GM12878 (cell line): ENCODE results near the gene TXNDC16.

Experiments
- CREB1 ChIP-seq: IDR thresholded peaks from 2 replicates; pipeline ENCODE4 v1.6.1; 2012; ENCODE audit warnings: low read depth, mild to moderate bottlenecking, inconsistent platforms
- CREM ChIP-seq: IDR thresholded peaks from 2 replicates; pipeline ENCODE4 v1.6.1; 2014; ENCODE audit warnings: antibody characterized with exemption, low read depth
- HDGF ChIP-seq: fragments of 450-650 bp; IDR thresholded peaks from 2 replicates; pipeline ENCODE4 v1.6.1; 2016; ENCODE audit warnings: antibody characterized with exemption
- NBN ChIP-seq: fragments of 450-650 bp; IDR thresholded peaks from 2 replicates; pipeline ENCODE4 v1.6.1; 2016
- NRF1 ChIP-seq: conservative IDR thresholded peaks from 2 replicates; pipeline ENCODE4 v1.6.1; 2011; ENCODE audit warnings: mild to moderate bottlenecking, low read depth, low read length, improper control_type of control experiment
- POLR2AphosphoS5 ChIP-seq: IDR thresholded peaks from 2 replicates; pipeline ENCODE4 v1.6.1; 2011; ENCODE audit warnings: mild to moderate bottlenecking, low read length, inconsistent platforms
- RCOR1 ChIP-seq: conservative IDR thresholded peaks from 2 replicates; pipeline ENCODE4 v1.6.1; 2012; ENCODE audit warnings: low read depth, low read length, improper control_type of control experiment
- SIN3A ChIP-seq: IDR thresholded peaks from 2 replicates; pipeline ENCODE4 v1.6.1; 2012; ENCODE audit warnings: low read depth, low read length, improper control_type of control experiment
- SMARCA5 ChIP-seq: fragments of 450-650 bp; IDR thresholded peaks from 2 replicates; pipeline ENCODE4 v1.6.1; 2017; ENCODE audit warnings: mild to moderate bottlenecking
- TF ChIP-seq, protein P1 (sequence below), 3 experiments: IDR thresholded peaks in 2 of 3; conservative IDR thresholded peaks in 1 of 3; 2 replicates each; pipeline ENCODE4 v1.5.1; 2011; ENCODE audit warnings: low read depth in 3 of 3, low read length in 3 of 3, mild to moderate bottlenecking in 3 of 3, control low read depth in 2 of 3, moderate library complexity in 2 of 3, inconsistent platforms in 1 of 3, mixed read lengths in 1 of 3; ENCODE audit not compliant: control insufficient read depth in 2 of 3, insufficient read depth in 1 of 3; ENCODE audit errors: extremely low read depth in 1 of 3

DNA sequence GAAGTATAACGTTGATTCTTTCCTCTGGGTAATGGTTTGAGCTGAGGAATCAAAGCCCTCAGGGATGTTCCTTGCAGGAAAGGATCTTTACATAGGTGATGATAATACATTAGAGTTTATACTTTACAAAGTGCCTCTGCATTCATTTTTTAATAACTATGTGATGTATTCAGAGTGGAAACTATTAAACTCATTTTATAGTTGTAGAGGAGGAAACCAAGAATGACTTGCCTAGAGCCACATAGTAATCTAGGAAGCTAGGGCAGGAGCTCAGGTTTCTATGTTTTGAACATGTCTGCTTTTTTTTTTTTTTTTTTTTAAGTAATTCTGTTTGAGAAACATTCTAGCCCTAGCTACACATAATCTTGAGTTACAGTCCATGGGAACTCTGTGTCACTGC is 117.3 kb downstream of the TXNDC16 start:
- TF ChIP-seq CREB1 (no peak), RCOR1 (no peak), HDGF (no peak), NRF1 (no peak), POLR2AphosphoS5 (no peak), CREM (no peak), NBN (no peak), SIN3A (no peak), SMARCA5 (no peak)
- TF ChIP-seq, protein P1, sequence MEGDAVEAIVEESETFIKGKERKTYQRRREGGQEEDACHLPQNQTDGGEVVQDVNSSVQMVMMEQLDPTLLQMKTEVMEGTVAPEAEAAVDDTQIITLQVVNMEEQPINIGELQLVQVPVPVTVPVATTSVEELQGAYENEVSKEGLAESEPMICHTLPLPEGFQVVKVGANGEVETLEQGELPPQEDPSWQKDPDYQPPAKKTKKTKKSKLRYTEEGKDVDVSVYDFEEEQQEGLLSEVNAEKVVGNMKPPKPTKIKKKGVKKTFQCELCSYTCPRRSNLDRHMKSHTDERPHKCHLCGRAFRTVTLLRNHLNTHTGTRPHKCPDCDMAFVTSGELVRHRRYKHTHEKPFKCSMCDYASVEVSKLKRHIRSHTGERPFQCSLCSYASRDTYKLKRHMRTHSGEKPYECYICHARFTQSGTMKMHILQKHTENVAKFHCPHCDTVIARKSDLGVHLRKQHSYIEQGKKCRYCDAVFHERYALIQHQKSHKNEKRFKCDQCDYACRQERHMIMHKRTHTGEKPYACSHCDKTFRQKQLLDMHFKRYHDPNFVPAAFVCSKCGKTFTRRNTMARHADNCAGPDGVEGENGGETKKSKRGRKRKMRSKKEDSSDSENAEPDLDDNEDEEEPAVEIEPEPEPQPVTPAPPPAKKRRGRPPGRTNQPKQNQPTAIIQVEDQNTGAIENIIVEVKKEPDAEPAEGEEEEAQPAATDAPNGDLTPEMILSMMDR (IDR thresholded peaks at IDR 0.05 in 2 of 3, conservative IDR thresholded peaks at IDR 0.05 in 1 of 3; ENCODE audit: control insufficient read depth in 2 of 3, extremely low read depth in 1 of 3, insufficient read depth in 1 of 3, low read depth in 3 of 3, low read length in 3 of 3): no peak
